Stimulated activated CD4-positive, alpha-beta T cell treated with anti-CD3 and anti-CD28 coated beads, Interleukin-1b, Interleukin-23, amount 100 ng/mL, for 4 hours (primary cell): ENCODE data around the gene OCRL.

ENCODE experiments used
- DNase-seq, 2 donors: peaks; one replicate each; pipeline ENCODE4 v3.0.0-alpha.2; 2020; ENCODE audit warnings: low read depth in 2 of 2

Gene OCRL

GRCh38 chrX:129634541-129634940, 94.5 kb downstream of the OCRL start:
- no peak for DNase-seq

GRCh38 chrX:129636175-129636681, 96.2 kb downstream of the OCRL start:
- no peak for DNase-seq

GRCh38 chrX:129637217-129638109, 97.4 kb downstream of the OCRL start:
- peak; percentile 63 to 75 for DNase-seq

GRCh38 chrX:129638917-129639316, 98.9 kb downstream of the OCRL start:
- DNase-seq = no peak

GRCh38 chrX:129640737-129641136, 100.7 kb downstream of the OCRL start:
- DNase-seq = no peak

- DNase-seq = no peak
Observed at GRCh38 chrX:129641469-129641868, 101.4 kb downstream of the OCRL start.

- no peak for DNase-seq
Observed at GRCh38 chrX:129641941-129642340, 101.9 kb downstream of the OCRL start.
